ENCODE results near the gene TMEM208. TPM values are rescaled to one million over a fixed set of nuclear protein-coding genes. Genes with fewer than 3 reads are reported as not detected.
A peak's percentile ranks its signal among the peaks of the same experiment; 100 is the strongest.

The TMEM208 gene
- total RNA-seq, 4 donors from 2014 or later = 23.9 to 40.3 (median 33.3) TPM

DNA sequence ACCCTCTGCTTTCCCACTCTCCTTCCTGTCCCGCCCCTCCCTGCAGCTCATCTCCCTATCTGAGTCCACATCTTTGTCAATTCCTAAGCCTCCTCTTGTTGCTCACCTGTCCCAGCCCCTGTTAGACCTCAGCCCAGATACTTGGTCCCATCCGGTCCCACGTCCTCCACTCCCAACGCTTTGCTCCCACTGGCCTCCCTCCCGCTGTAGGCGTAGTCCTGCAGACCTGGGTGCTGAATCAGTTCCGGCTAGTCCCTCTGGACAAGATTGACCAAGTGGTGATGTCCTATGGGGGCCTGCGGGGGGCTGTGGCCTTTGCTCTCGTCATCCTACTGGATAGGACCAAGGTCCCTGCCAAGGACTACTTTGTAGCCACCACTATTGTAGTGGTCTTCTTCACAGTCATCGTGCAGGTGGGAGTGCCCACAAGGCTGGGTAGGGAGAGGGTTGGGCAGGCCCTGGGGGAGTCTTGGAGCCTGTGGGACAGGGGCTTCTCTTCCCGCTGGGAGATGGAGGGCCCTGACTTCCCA is 29.8 kb downstream of the TMEM208 start:
- Histone ChIP-seq H3K27ac (no peak overlapping the region), H3K4me1 (no peaks in the 10 kb centered on the region), H3K27me3 (no peaks in the 10 kb centered on the region), H3K9me3 (no peaks in the 10 kb centered on the region), H3K36me3 (no peaks in the 10 kb centered on the region), H3K4me3 (no peak overlapping the region)
- no peak for DNase-seq
- TF ChIP-seq CTCF (IDR thresholded peaks at IDR 0.05) (no peak), POLR2A (IDR thresholded peaks at IDR 0.05) (no peak)

DNA sequence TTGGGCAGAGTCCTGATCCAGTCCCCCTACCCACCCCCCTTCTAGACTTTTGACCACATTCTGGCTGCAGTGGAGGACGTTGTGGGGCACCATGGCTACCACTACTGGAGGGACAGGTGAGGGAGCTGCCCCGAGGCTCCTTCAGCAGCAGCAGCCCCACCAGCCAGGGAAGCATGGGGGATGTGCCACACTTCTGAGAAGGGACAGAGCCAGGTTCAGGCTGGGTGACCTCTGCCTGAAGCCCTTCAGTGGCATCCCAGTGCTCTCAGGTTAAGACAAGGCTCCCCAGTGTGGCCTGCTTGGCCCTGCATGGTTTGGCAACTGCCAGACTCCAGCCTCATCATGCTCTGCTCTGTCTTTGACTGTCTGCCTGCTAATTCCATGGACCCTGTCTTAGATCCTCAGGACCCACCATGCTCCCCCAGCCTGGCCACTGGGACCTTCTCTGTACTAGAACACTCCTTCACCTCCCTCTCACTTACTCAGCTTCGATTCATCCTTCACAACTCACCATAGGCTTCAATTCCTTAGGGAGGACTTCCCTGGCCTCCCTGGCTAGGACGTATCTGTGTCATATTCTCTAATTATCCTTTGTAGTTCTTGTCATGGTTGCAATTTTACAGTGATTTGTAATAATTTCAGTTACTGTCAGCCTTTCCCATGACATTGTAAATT is 30.7 kb downstream of the TMEM208 start:
- Histone ChIP-seq H3K4me3 (no peak overlapping the region), H3K27me3 (no peaks in the 10 kb centered on the region), H3K4me1 (no peaks in the 10 kb centered on the region), H3K36me3 (no peaks in the 10 kb centered on the region), H3K9me3 (no peaks in the 10 kb centered on the region), H3K27ac (no peak overlapping the region)
- no peak for DNase-seq
- TF ChIP-seq CTCF (IDR thresholded peaks at IDR 0.05) (no peak), POLR2A (IDR thresholded peaks at IDR 0.05) (no peak)

DNA sequence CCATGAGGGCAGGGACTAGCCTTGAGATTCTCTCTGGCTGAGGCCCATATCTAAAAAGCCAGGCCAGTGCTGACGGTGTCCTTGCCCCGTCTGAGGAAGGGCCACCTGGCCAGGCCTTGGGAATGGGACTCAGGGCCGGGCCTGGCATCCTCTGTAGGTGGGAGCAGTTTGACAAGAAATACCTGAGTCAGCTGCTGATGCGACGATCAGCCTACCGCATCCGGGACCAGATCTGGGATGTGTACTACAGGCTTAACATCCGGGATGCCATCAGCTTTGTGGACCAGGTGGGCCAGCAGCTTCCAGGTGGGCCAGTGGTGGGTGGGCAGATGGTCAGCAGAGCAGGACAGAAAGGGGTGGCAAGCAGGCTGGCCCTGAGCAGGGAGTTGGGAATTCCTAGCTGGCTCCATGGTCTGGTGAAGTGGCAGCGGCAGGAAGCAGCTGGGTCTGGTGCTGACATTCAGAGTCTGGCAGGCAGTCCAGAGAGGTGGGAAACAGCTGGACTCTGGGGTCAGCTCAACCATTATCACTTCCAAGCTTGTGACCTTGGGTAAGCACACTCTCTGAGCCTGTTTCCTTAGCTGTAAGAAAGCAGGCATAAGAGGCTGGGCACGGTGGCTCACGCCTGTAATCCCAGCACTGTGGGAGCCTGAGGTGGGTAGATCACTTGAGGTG is 31.4 kb downstream of the TMEM208 start:
- H3K4me1 ChIP-seq = no peaks in the 10 kb centered on the region
- no peak overlapping the region for H3K4me3 ChIP-seq
- no peak for DNase-seq
- H3K27ac ChIP-seq = no peak overlapping the region
- no peaks in the 10 kb centered on the region for H3K27me3 ChIP-seq
- no peaks in the 10 kb centered on the region for H3K9me3 ChIP-seq
- TF ChIP-seq CTCF (IDR thresholded peaks at IDR 0.05) (no peak), POLR2A (IDR thresholded peaks at IDR 0.05) (no peak)
- H3K36me3 ChIP-seq = no peaks in the 10 kb centered on the region

GRCh38 chr16:67259705-67260104 is 32.8 kb downstream of the TMEM208 start:
- no peak overlapping the region for H3K4me3 ChIP-seq
- H3K9me3 ChIP-seq = no peaks in the 10 kb centered on the region
- TF ChIP-seq POLR2A (IDR thresholded peaks at IDR 0.05) (no peak), CTCF (IDR thresholded peaks at IDR 0.05) (no peak)
- no peaks in the 10 kb centered on the region for H3K4me1 ChIP-seq
- DNase-seq = peak in 1 of 3 donors; percentile 31
- no peaks in the 10 kb centered on the region for H3K36me3 ChIP-seq
- H3K27ac ChIP-seq = no peak overlapping the region
- H3K27me3 ChIP-seq = no peaks in the 10 kb centered on the region

DNA sequence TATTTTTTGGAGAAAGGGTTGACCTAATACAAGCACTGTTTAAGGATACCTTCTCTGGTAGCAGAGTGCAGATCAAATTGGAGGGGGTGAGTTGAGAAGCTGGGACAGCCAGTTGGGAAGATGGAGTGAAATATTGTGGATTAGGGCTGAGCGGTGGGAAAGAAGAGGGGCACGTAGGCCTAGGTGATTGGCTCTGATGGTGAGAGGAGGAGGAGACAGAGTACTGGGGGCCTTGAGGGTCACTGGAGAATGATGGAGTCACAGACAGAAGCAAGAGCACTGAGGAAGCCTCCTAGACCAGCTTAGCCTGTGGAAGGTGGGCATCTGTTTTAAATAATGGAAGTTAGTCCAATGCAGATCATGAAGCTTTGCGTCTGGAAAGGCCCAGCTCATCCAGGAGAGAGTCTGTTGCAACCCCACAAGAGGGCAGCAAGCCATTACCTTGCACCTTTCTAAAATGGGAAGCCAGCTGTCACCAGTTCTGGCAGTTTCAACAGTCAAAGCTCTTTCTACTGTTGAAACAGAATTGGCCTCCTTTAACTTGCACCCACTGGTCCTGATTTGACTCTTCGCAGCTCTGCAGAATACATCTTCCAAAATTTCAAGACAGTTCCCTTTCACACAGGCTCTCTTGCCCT is 33.6 kb downstream of the TMEM208 start:
- Histone ChIP-seq H3K4me3 (no peak overlapping the region), H3K4me1 (no peaks in the 10 kb centered on the region), H3K27me3 (no peaks in the 10 kb centered on the region), H3K27ac (no peak overlapping the region), H3K36me3 (no peaks in the 10 kb centered on the region), H3K9me3 (no peaks in the 10 kb centered on the region)
- TF ChIP-seq CTCF (IDR thresholded peaks at IDR 0.05) = peak in 4 of 6 experiments; percentile 36 to 48 (median 46)
- TF ChIP-seq POLR2A (IDR thresholded peaks at IDR 0.05) = no peak
- peak in 1 of 3 donors; percentile 28 for DNase-seq

Measured in Peyer's patch (tissue), 4 donors.